ENCODE results near the gene CCSER2. TPM values are rescaled to one million over a fixed set of nuclear protein-coding genes. Genes with fewer than 3 reads are reported as not detected.

The CCSER2 gene, protein sequence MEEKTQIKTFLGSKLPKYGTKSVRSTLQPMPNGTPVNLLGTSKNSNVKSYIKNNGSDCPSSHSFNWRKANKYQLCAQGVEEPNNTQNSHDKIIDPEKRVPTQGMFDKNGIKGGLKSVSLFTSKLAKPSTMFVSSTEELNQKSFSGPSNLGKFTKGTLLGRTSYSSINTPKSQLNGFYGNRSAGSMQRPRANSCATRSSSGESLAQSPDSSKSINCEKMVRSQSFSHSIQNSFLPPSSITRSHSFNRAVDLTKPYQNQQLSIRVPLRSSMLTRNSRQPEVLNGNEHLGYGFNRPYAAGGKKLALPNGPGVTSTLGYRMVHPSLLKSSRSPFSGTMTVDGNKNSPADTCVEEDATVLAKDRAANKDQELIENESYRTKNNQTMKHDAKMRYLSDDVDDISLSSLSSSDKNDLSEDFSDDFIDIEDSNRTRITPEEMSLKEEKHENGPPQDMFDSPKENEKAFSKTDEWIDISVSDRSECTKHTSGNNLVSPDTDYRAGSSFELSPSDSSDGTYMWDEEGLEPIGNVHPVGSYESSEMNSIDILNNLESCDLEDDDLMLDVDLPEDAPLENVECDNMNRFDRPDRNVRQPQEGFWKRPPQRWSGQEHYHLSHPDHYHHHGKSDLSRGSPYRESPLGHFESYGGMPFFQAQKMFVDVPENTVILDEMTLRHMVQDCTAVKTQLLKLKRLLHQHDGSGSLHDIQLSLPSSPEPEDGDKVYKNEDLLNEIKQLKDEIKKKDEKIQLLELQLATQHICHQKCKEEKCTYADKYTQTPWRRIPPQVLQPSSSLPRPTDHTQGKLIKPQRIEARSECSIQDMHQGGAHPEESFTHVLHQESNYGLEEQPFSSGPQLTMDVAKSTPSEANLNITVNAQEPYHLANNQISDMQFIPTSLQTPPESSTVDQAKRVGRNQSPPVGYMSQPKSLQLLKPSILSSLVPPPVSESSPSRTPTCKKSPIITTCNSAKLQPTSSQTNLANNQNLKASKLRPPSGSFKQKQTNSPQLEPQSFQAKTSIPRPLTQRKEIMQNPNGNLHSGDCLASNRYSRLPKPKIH
- 26.4 and 28.2 TPM in 2 replicates for polyA plus RNA-seq (2011; rRNA removed)
- 4.8 and 6.0 TPM in 2 replicates for polyA plus RNA-seq (2012; cell fraction: cytosol; rRNA removed)
- polyA plus RNA-seq (2012; cell fraction: nucleus; rRNA removed) = 2.8 and 4.4 TPM in 2 replicates
- 8.2 to 9.2 TPM (median 8.3 TPM) in 3 replicates for polyA plus RNA-seq (2017; fragmentation: RNase III; extraction: RNeasy Plus Mini Kit Qiagen cat#74134 plus additional on column Dnase treatment)
- polyA minus RNA-seq (2011; rRNA and poly(A)+ RNA removed) = 23.5 and 25.4 TPM in 2 replicates

DNA sequence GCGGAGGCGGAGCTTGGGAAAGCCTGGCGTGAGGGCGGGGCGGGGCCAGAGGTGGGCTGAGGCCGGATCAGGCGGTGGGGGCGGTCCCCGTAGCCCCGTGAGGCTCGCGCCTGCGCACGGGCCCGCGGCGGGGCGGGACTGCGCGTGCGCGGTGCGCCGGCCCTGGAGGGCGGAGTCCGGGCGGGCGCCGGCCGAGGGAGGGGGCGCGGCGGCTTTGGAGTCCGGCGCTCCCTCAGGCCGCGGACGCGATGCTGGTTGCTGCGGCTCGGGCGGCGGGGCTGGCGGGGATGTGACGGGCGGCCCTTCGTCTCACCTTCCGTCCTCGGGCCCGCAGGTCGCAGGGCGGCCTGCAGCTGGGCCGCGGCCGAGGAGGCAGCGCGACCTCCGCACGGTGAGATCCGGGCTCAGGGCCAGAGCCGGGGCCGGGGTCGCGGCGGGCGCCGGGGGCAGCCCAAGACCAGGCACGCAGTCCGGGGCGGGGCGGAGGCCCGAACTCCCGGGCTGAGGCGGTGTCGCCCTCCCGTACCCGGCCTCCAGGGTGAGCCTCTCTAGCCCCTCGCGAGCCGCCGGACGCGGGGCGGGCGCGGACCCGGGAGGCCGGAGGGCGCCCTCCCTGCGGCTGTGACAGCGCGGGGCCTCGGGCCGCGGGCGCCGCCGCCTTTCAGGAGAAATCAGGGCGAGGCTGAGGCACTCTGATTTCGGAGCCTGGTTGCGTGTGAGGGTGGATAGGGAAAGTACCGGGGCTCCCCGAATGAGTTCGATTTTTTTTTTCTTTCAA lies at the start of gene CCSER2:
Gene CCSER2 (plus strand): TSS at position 172 of the 778 bp plus-strand sequence. CDS start 42,464 bp downstream, outside the sequence.
- ChIA-PET CTCF (interaction anchor here (0.6 to 1.8 kb wide), 7 partner anchors 22 to 1306 kb away, joined by 3 to 5 read pairs (median 3); no protein-coding TSS in a partner anchor), POLR2A (interaction anchor here (0.6 to 1.0 kb wide), 4 partner anchors 10 to 29 kb away, joined by 3 to 10 read pairs (median 4); no protein-coding TSS in a partner anchor)
- H3K4me3 ChIP-seq = peak within 1 kb of the TSS; percentile 80
- FAIRE-seq (no peak), DNase-seq (ENCODE audit: low read depth in 1 of 2, low spot score in 1 of 2) (peak; percentile 43 to 86), ATAC-seq (peak; percentile 86 to 91)
- WGBS (ENCODE audit: missing lambda C conversion rate) = 0% methylated on average over 10 of the region's 104 CpGs
- H3K9me3 ChIP-seq = no peaks in the 10 kb centered on the region
- H3K4me2 ChIP-seq = peak within 1 kb of the TSS; percentile 78
- H3K27ac ChIP-seq = peak within 1 kb of the TSS; percentile 88 to 99
- peaks cover 23% of the 10 kb centered on the region for H3K4me1 ChIP-seq
- TF ChIP-seq TP53 (CRISPR knock-in tag; IDR thresholded peaks at IDR 0.05) (no peak), CEBPB (IDR thresholded peaks at IDR 0.05) (no peak), KDM1A (IDR thresholded peaks at IDR 0.05; ENCODE audit: low read depth) (no peak), SMC3 (IDR thresholded peaks at IDR 0.05) (no peak), CHD2 (IDR thresholded peaks at IDR 0.05; ENCODE audit: low read length, partially characterized antibody) (no peak), RFX5 (IDR thresholded peaks at IDR 0.05) (no peak; the same call in 1 of the 2 replicates), CHD4 (IDR thresholded peaks at IDR 0.05; ENCODE audit: borderline replicate concordance) (no peak), MAFK (IDR thresholded peaks at IDR 0.05; ENCODE audit: partially characterized antibody) (no peak), FOSB (CRISPR knock-in tag; IDR thresholded peaks at IDR 0.05) (no peak), PHF8 (IDR thresholded peaks at IDR 0.05; ENCODE audit: borderline replicate concordance, low read depth) (peak; percentile 87), NPAS2 (CRISPR knock-in tag; IDR thresholded peaks at IDR 0.05; ENCODE audit: borderline replicate concordance) (no peak), HOXA7 (CRISPR knock-in tag; IDR thresholded peaks at IDR 0.05) (no peak), HOXB5 (CRISPR knock-in tag; IDR thresholded peaks at IDR 0.05) (no peak), HEYL (CRISPR knock-in tag; IDR thresholded peaks at IDR 0.05) (no peak), HOXB13 (CRISPR knock-in tag; IDR thresholded peaks at IDR 0.05; ENCODE audit: low read depth) (no peak), ZFP36 (IDR thresholded peaks at IDR 0.05; ENCODE audit: borderline replicate concordance, partially characterized antibody) (no peak), FOSL2 (IDR thresholded peaks at IDR 0.05) (no peak), FOSL2 (CRISPR knock-in tag; IDR thresholded peaks at IDR 0.05) (no peak), EP300 (IDR thresholded peaks at IDR 0.05) (no peak), ZSCAN20 (CRISPR knock-in tag; IDR thresholded peaks at IDR 0.05) (no peak), POLR2A (IDR thresholded peaks at IDR 0.05; ENCODE audit: low read length) (peak; percentile 85)
- TF ChIP-seq, protein P1, sequence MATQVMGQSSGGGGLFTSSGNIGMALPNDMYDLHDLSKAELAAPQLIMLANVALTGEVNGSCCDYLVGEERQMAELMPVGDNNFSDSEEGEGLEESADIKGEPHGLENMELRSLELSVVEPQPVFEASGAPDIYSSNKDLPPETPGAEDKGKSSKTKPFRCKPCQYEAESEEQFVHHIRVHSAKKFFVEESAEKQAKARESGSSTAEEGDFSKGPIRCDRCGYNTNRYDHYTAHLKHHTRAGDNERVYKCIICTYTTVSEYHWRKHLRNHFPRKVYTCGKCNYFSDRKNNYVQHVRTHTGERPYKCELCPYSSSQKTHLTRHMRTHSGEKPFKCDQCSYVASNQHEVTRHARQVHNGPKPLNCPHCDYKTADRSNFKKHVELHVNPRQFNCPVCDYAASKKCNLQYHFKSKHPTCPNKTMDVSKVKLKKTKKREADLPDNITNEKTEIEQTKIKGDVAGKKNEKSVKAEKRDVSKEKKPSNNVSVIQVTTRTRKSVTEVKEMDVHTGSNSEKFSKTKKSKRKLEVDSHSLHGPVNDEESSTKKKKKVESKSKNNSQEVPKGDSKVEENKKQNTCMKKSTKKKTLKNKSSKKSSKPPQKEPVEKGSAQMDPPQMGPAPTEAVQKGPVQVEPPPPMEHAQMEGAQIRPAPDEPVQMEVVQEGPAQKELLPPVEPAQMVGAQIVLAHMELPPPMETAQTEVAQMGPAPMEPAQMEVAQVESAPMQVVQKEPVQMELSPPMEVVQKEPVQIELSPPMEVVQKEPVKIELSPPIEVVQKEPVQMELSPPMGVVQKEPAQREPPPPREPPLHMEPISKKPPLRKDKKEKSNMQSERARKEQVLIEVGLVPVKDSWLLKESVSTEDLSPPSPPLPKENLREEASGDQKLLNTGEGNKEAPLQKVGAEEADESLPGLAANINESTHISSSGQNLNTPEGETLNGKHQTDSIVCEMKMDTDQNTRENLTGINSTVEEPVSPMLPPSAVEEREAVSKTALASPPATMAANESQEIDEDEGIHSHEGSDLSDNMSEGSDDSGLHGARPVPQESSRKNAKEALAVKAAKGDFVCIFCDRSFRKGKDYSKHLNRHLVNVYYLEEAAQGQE (IDR thresholded peaks at IDR 0.05) = no peak
- TF ChIP-seq, protein P2, sequence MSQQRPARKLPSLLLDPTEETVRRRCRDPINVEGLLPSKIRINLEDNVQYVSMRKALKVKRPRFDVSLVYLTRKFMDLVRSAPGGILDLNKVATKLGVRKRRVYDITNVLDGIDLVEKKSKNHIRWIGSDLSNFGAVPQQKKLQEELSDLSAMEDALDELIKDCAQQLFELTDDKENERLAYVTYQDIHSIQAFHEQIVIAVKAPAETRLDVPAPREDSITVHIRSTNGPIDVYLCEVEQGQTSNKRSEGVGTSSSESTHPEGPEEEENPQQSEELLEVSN (IDR thresholded peaks at IDR 0.05; ENCODE audit: borderline replicate concordance, low read depth) = no peak
- TF ChIP-seq, protein P3, sequence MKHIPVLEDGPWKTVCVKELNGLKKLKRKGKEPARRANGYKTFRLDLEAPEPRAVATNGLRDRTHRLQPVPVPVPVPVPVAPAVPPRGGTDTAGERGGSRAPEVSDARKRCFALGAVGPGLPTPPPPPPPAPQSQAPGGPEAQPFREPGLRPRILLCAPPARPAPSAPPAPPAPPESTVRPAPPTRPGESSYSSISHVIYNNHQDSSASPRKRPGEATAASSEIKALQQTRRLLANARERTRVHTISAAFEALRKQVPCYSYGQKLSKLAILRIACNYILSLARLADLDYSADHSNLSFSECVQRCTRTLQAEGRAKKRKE (CRISPR knock-in tag; IDR thresholded peaks at IDR 0.05; ENCODE audit: low read depth) = no peak
- TF ChIP-seq, protein P4, sequence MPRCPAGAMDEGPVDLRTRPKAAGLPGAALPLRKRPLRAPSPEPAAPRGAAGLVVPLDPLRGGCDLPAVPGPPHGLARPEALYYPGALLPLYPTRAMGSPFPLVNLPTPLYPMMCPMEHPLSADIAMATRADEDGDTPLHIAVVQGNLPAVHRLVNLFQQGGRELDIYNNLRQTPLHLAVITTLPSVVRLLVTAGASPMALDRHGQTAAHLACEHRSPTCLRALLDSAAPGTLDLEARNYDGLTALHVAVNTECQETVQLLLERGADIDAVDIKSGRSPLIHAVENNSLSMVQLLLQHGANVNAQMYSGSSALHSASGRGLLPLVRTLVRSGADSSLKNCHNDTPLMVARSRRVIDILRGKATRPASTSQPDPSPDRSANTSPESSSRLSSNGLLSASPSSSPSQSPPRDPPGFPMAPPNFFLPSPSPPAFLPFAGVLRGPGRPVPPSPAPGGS (IDR thresholded peaks at IDR 0.05) = 0 out of 3 replicates have a peak, but pooled peaks have one; percentile 41
- TF ChIP-seq, protein P5, sequence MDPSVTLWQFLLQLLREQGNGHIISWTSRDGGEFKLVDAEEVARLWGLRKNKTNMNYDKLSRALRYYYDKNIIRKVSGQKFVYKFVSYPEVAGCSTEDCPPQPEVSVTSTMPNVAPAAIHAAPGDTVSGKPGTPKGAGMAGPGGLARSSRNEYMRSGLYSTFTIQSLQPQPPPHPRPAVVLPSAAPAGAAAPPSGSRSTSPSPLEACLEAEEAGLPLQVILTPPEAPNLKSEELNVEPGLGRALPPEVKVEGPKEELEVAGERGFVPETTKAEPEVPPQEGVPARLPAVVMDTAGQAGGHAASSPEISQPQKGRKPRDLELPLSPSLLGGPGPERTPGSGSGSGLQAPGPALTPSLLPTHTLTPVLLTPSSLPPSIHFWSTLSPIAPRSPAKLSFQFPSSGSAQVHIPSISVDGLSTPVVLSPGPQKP (IDR thresholded peaks at IDR 0.05; ENCODE audit: low read depth, low read length) = no peak

Data from A549 (cell line).